HG03135 (cell line): ENCODE results near the gene KIF4B.
A peak's percentile ranks its signal among the peaks of the same experiment; 100 is the strongest.
"Not testable (repeated sequence)": the region's sequence is repeated elsewhere in the genome, so short reads cannot be mapped to it uniquely, and the experiment has no call there.

ENCODE experiments used
- ATAC-seq: cut with Tn5 transposase; IDR thresholded peaks from one replicate; pipeline ENCODE4 v1.9.1; 2021; ENCODE audit warnings: mild to moderate bottlenecking, moderate library complexity; ENCODE audit not compliant: unreplicated experiment

Gene KIF4B

GRCh38 chr5:155002722-155003121, 10.8 kb upstream of the KIF4B start:
- not testable (repeated sequence) for ATAC-seq

GRCh38 chr5:155004138-155004744, 9.3 kb upstream of the KIF4B start:
- no peak for ATAC-seq

GRCh38 chr5:155006265-155006664, 7.3 kb upstream of the KIF4B start:
- not testable (repeated sequence) for ATAC-seq

- ATAC-seq = no peak
Measured at GRCh38 chr5:155008669-155009068, 4.9 kb upstream of the KIF4B start.

GRCh38 chr5:155010881-155011280, 2.7 kb upstream of the KIF4B start:
- ATAC-seq = no peak

- no peak for ATAC-seq
Measured at GRCh38 chr5:155015239-155015638, 1.7 kb downstream of the KIF4B start.

GRCh38 chr5:155017610-155018009, 4.1 kb downstream of the KIF4B start:
- ATAC-seq = peak; percentile 88

GRCh38 chr5:155019601-155020226, 6.2 kb downstream of the KIF4B start:
- ATAC-seq = no peak

GRCh38 chr5:155021842-155022241, 8.3 kb downstream of the KIF4B start:
- no peak for ATAC-seq

- no peak for ATAC-seq
Measured at GRCh38 chr5:155023320-155023719, 9.8 kb downstream of the KIF4B start.

- ATAC-seq = no peak
Measured at GRCh38 chr5:155024015-155024414, 10.5 kb downstream of the KIF4B start.

GRCh38 chr5:155025895-155026294, 12.3 kb downstream of the KIF4B start:
- ATAC-seq = no peak

GRCh38 chr5:155027993-155028629, 14.6 kb downstream of the KIF4B start:
- ATAC-seq = no peak

GRCh38 chr5:155029240-155029639, 15.7 kb downstream of the KIF4B start:
- no peak for ATAC-seq

- not testable (repeated sequence) for ATAC-seq
Measured at GRCh38 chr5:155034145-155034744, 20.7 kb downstream of the KIF4B start.

GRCh38 chr5:155035087-155035486, 21.5 kb downstream of the KIF4B start:
- not testable (repeated sequence) for ATAC-seq

GRCh38 chr5:155040984-155041653, 27.6 kb downstream of the KIF4B start:
- no peak for ATAC-seq

GRCh38 chr5:155044591-155044990, 31.0 kb downstream of the KIF4B start:
- ATAC-seq = no peak

- ATAC-seq = no peak
Measured at GRCh38 chr5:155046591-155046990, 33.0 kb downstream of the KIF4B start.

- ATAC-seq = no peak
Measured at GRCh38 chr5:155047818-155048217, 34.3 kb downstream of the KIF4B start.
